ENCODE measurements around the gene SDCBP2.

The SDCBP2 gene

GRCh38 chr20:1371202-1371782 lies 42.4 kb upstream of the SDCBP2 start:
- TF ChIP-seq CTCF (IDR thresholded peaks at IDR 0.05; ENCODE audit: unreplicated experiment in 3 of 3): no peak
- H3K36me3 Mint-ChIP-seq (ENCODE audit: low read depth): peaks cover 67% of the 10 kb centered on the region
- H3K4me1 Mint-ChIP-seq: peaks cover 52% of the 10 kb centered on the region
- H3K9me3 Mint-ChIP-seq: peaks cover 4% of the 10 kb centered on the region
- no peak overlapping the region for H3K27ac Mint-ChIP-seq
- no peak overlapping the region for H3K4me3 Mint-ChIP-seq
- no peaks in the 10 kb centered on the region for H3K27me3 Mint-ChIP-seq (ENCODE audit: low read depth)

- Mint-ChIP-seq H3K27me3 (ENCODE audit: low read depth) (no peaks in the 10 kb centered on the region), H3K36me3 (ENCODE audit: low read depth) (peaks cover 72% of the 10 kb centered on the region), H3K9me3 (peaks cover 4% of the 10 kb centered on the region), H3K4me1 (peaks cover 45% of the 10 kb centered on the region), H3K4me3 (no peak overlapping the region), H3K27ac (no peak overlapping the region)
- TF ChIP-seq CTCF (IDR thresholded peaks at IDR 0.05; ENCODE audit: unreplicated experiment in 3 of 3): no peak
Measured at GRCh38 chr20:1370548-1371110, 41.7 kb upstream of the SDCBP2 start.

- Mint-ChIP-seq H3K36me3 (ENCODE audit: low read depth) (peaks cover 76% of the 10 kb centered on the region), H3K27ac (peak overlapping the region in 1 of 3 experiments; percentile 19), H3K4me3 (no peak overlapping the region), H3K27me3 (ENCODE audit: low read depth) (no peaks in the 10 kb centered on the region), H3K9me3 (peaks cover 4% of the 10 kb centered on the region), H3K4me1 (peaks cover 38% of the 10 kb centered on the region)
- TF ChIP-seq CTCF (IDR thresholded peaks at IDR 0.05; ENCODE audit: unreplicated experiment in 3 of 3): no peak
Measured at GRCh38 chr20:1369970-1370369, 41.0 kb upstream of the SDCBP2 start.

- no peak overlapping the region for H3K4me3 Mint-ChIP-seq
- H3K9me3 Mint-ChIP-seq: peaks cover 4% of the 10 kb centered on the region
- H3K4me1 Mint-ChIP-seq: peaks cover 40% of the 10 kb centered on the region
- H3K27me3 Mint-ChIP-seq (ENCODE audit: low read depth): no peaks in the 10 kb centered on the region
- TF ChIP-seq CTCF (IDR thresholded peaks at IDR 0.05; ENCODE audit: unreplicated experiment in 3 of 3): no peak
- peaks cover 82% of the 10 kb centered on the region for H3K36me3 Mint-ChIP-seq (ENCODE audit: low read depth)
- peak overlapping the region in 1 of 3 experiments; percentile 35 for H3K27ac Mint-ChIP-seq
Measured at GRCh38 chr20:1368448-1369199, 39.7 kb upstream of the SDCBP2 start.

GRCh38 chr20:1367479-1367878 lies 38.5 kb upstream of the SDCBP2 start:
- Mint-ChIP-seq H3K4me3 (no peak overlapping the region), H3K36me3 (ENCODE audit: low read depth) (peaks cover 82% of the 10 kb centered on the region), H3K4me1 (peaks cover 37% of the 10 kb centered on the region), H3K9me3 (peaks cover 4% of the 10 kb centered on the region), H3K27ac (no peak overlapping the region), H3K27me3 (ENCODE audit: low read depth) (no peaks in the 10 kb centered on the region)
- TF ChIP-seq CTCF (IDR thresholded peaks at IDR 0.05; ENCODE audit: unreplicated experiment in 3 of 3): no peak
